CD14-positive monocyte (primary cell): ENCODE data around the gene ACKR4. TPM values are rescaled to one million over a fixed set of nuclear protein-coding genes. Genes with fewer than 3 reads are reported as not detected.

Source experiments
- DNase-seq, 3 donors: peaks; one replicate each; pipeline ENCODE4 v3.0.0-alpha.2; 2011 to 2022
- H2AFZ ChIP-seq: 2 replicates; pipeline ENCODE4 v1.6.0; 2012; ENCODE audit warnings: mild to moderate bottlenecking, low read depth, low read length, inconsistent platforms; ENCODE audit not compliant: insufficient read depth, poor library complexity, severe bottlenecking
- H3K27ac ChIP-seq, 2 donors: 1 replicate in 1 of 2; 2 replicates in 1 of 2; pipeline ENCODE4 v1.5.1; 2012 to 2013; ENCODE audit warnings: low read length in 2 of 2, control low read depth in 1 of 2, inconsistent platforms in 1 of 2, low read depth in 1 of 2, mild to moderate bottlenecking in 1 of 2
- H3K27me3 ChIP-seq, 2 donors: one replicate each; pipeline versions ENCODE4 v1.6.0 to v1.6.1; 2011 to 2013; ENCODE audit warnings: low read length in 2 of 2; ENCODE audit not compliant: control insufficient read depth in 2 of 2, insufficient read depth in 2 of 2
- H3K36me3 ChIP-seq, 2 donors: replicated peaks in 1 of 2; 1 replicate in 1 of 2; 2 replicates in 1 of 2; pipeline versions ENCODE4 v1.5.1 to v1.6.1; 2012 to 2013; ENCODE audit warnings: low read length in 2 of 2, control low read depth in 1 of 2, inconsistent platforms in 1 of 2, mild to moderate bottlenecking in 1 of 2; ENCODE audit not compliant: insufficient read depth in 2 of 2, control insufficient read depth in 1 of 2
- H3K4me1 ChIP-seq, 2 donors: 1 replicate in 1 of 2; 2 replicates in 1 of 2; pipeline versions ENCODE4 v1.5.1 to v1.6.1; 2012 to 2013; ENCODE audit warnings: low read length in 2 of 2, control low read depth in 1 of 2, inconsistent platforms in 1 of 2, mild to moderate bottlenecking in 1 of 2, moderate library complexity in 1 of 2; ENCODE audit not compliant: insufficient read depth in 2 of 2, control insufficient read depth in 1 of 2
- H3K4me2 ChIP-seq: replicated peaks from 2 replicates; pipeline ENCODE3; 2012; ENCODE audit warnings: low read length, moderate library complexity, mild to moderate bottlenecking; ENCODE audit not compliant: poor library complexity, severe bottlenecking; ENCODE audit errors: extremely low read depth
- H3K4me3 ChIP-seq, 3 experiments: fragments of 200-600 bp in 1 of 3; sonication (generic) in 1 of 3; replicated peaks in 1 of 3; 1 replicate in 2 of 3; 2 replicates in 1 of 3; pipeline ENCODE4 v1.5.1; 2011 to 2013; ENCODE audit warnings: low read length in 3 of 3, mild to moderate bottlenecking in 3 of 3, control low read depth in 2 of 3, low read depth in 2 of 3, inconsistent platforms in 1 of 3, moderate library complexity in 1 of 3
- H3K79me2 ChIP-seq: 2 replicates; pipeline ENCODE4 v1.6.0; 2012; ENCODE audit warnings: mild to moderate bottlenecking, control low read depth, inconsistent platforms, low read length, moderate library complexity; ENCODE audit not compliant: insufficient read depth
- H3K9ac ChIP-seq: 2 replicates; pipeline ENCODE4 v1.6.0; 2017; ENCODE audit warnings: low read length, mild to moderate bottlenecking; ENCODE audit not compliant: insufficient read depth, poor library complexity, severe bottlenecking
- H3K9me3 ChIP-seq, 2 donors: replicated peaks in 1 of 2; 1 replicate in 1 of 2; 2 replicates in 1 of 2; pipeline versions ENCODE4 v1.5.1 to v1.6.1; 2012 to 2013; ENCODE audit warnings: low read length in 2 of 2, control low read depth in 1 of 2; ENCODE audit not compliant: control insufficient read depth in 1 of 2, insufficient read depth in 1 of 2
- H4K20me1 ChIP-seq: 2 replicates; pipeline ENCODE4 v1.6.0; 2012; ENCODE audit warnings: mild to moderate bottlenecking, low read length, control low read depth, moderate library complexity; ENCODE audit not compliant: insufficient read depth
- H3K27ac Mint-ChIP-seq, 7 donors: one replicate each; pipeline ENCODE4 v1.8.0; 2020; ENCODE audit warnings: mild to moderate bottlenecking in 7 of 7, mixed read lengths in 7 of 7, moderate library complexity in 6 of 7, inconsistent platforms in 2 of 7
- H3K27me3 Mint-ChIP-seq, 3 donors: one replicate each; pipeline ENCODE4 v1.8.0; 2021 to 2022; ENCODE audit warnings: low read depth in 3 of 3, mild to moderate bottlenecking in 3 of 3, mixed read lengths in 3 of 3, moderate library complexity in 3 of 3, inconsistent platforms in 1 of 3
- H3K36me3 Mint-ChIP-seq, 2 donors: one replicate each; pipeline ENCODE4 v1.8.0; 2020; ENCODE audit warnings: mixed read lengths in 2 of 2, inconsistent platforms in 1 of 2, mild to moderate bottlenecking in 1 of 2
- H3K4me1 Mint-ChIP-seq: one replicate; pipeline ENCODE4 v1.8.0; 2020; ENCODE audit warnings: mild to moderate bottlenecking, mixed read lengths
- H3K4me3 Mint-ChIP-seq, 2 donors: one replicate each; pipeline ENCODE4 v1.8.0; 2020; ENCODE audit warnings: mild to moderate bottlenecking in 2 of 2, mixed read lengths in 2 of 2, moderate library complexity in 1 of 2
- H3K9me3 Mint-ChIP-seq, 7 donors: one replicate each; pipeline ENCODE4 v1.8.0; 2020 to 2022; ENCODE audit warnings: mixed read lengths in 7 of 7, mild to moderate bottlenecking in 6 of 7, moderate library complexity in 6 of 7, inconsistent platforms in 2 of 7
- WGBS: methylation state at CpG from one replicate; pipeline ENCODE4 v1.1.5; 2013; ENCODE audit warnings: missing lambda C conversion rate; ENCODE audit not compliant: insufficient coverage; 5-methylcytosine and 5-hydroxymethylcytosine counted together
- intact Hi-C, 2 donors: fragments of 100-400 bp; cut with micrococcal nuclease; formaldehyde crosslinking; loops; one replicate each; pipeline versions ENCODE4 v1.15.0 to v1.15.1; 2023
- polyA plus RNA-seq, 3 donors: library from polyadenylated mRNA; depleted of rRNA in 1 of 3; unstranded in 2 of 3; stranded (reverse) in 1 of 3; fragments of 300-500 nt in 2 of 3; fragments of >200 nt in 1 of 3; fragmentation: Illumina TruSeq in 2 of 3; gene quantifications; 1 replicate in 2 of 3; 2 replicates in 1 of 3; pipeline ENCODE4 v1.2.3, GENCODE V29; 2012 to 2021
- TF ChIP-seq, protein P1 (sequence below): fragments of 200-600 bp; IDR thresholded peaks from one replicate; pipeline ENCODE4 v1.8.0; 2022; ENCODE audit warnings: antibody characterized with exemption, mild to moderate bottlenecking

Gene ACKR4
- polyA plus RNA-seq, 3 donors = 0.09 TPM; not detected in 2

DNA sequence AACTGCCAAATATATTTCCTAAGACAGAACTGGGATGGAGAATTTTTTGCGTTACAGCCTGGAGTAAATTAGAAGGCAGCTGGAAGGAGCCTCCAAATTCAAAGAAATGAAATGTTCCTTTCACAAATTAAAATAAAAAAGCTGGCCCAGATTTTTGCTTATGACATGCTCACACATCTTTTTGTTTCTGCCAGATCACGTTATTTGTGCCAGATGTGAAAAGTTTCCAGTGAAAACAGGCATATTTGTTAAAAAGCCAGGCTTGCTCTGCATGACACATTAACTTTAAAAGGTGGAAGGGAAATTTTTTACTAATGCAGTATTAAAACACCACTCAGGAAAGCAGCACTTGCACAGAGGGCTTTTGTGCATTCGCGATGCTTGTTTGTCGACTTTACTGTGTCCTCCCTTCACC is 23.3 kb upstream of the ACKR4 start:
- no peaks in the 10 kb centered on the region for H3K9me3 ChIP-seq
- H3K4me1 ChIP-seq = no peaks in the 10 kb centered on the region
- H3K27ac ChIP-seq = no peak overlapping the region
- WGBS = no CpG with 5 or more reads among the region's 5 CpGs
- Mint-ChIP-seq H3K27ac (no peak overlapping the region), H3K4me1 (no peaks in the 10 kb centered on the region), H3K27me3 (no peaks in the 10 kb centered on the region), H3K4me3 (no peak overlapping the region), H3K36me3 (peaks cover 28 to 31% of the 10 kb centered on the region in 2 donors), H3K9me3 (no peaks in the 10 kb centered on the region)
- no peak overlapping the region for H3K4me2 ChIP-seq
- no peaks in the 10 kb centered on the region for H4K20me1 ChIP-seq
- no peak overlapping the region for H3K9ac ChIP-seq
- no peak overlapping the region for H3K4me3 ChIP-seq
- H3K36me3 ChIP-seq = peaks cover 3 to 29% of the 10 kb centered on the region in 2 donors
- intact Hi-C loops = no loop called here
- no peak for DNase-seq
- no peaks in the 10 kb centered on the region for H3K27me3 ChIP-seq
- TF ChIP-seq, protein P1, sequence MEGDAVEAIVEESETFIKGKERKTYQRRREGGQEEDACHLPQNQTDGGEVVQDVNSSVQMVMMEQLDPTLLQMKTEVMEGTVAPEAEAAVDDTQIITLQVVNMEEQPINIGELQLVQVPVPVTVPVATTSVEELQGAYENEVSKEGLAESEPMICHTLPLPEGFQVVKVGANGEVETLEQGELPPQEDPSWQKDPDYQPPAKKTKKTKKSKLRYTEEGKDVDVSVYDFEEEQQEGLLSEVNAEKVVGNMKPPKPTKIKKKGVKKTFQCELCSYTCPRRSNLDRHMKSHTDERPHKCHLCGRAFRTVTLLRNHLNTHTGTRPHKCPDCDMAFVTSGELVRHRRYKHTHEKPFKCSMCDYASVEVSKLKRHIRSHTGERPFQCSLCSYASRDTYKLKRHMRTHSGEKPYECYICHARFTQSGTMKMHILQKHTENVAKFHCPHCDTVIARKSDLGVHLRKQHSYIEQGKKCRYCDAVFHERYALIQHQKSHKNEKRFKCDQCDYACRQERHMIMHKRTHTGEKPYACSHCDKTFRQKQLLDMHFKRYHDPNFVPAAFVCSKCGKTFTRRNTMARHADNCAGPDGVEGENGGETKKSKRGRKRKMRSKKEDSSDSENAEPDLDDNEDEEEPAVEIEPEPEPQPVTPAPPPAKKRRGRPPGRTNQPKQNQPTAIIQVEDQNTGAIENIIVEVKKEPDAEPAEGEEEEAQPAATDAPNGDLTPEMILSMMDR = no peak
- H2AFZ ChIP-seq = no peak overlapping the region
- H3K79me2 ChIP-seq = no peaks in the 10 kb centered on the region

DNA sequence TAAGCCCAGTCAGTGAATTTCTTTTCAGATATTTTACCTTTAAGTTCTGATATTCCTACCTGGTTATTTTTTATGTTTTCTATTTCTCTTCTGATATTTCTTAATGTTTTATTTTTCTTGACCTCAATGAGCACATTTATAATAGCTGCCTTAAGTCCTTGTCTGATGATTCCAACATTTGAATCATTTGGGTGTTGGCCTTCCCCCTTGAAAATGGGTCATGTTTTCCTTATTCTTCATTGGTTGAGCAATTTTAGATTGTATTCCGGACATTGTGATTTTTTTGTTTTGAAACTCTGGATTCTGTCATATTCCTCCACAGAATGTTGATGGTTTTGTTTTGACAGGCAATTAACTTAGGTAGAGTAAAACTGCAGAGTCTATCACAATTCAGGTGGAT is 9.7 kb upstream of the ACKR4 start:
- H4K20me1 ChIP-seq = no peaks in the 10 kb centered on the region
- no peak overlapping the region for H3K27ac ChIP-seq
- no peak overlapping the region for H3K9ac ChIP-seq
- H2AFZ ChIP-seq = no peak overlapping the region
- WGBS = no CpG with 5 or more reads among the region's 1 CpG
- TF ChIP-seq, protein P1 = no peak
- H3K36me3 ChIP-seq = no peaks in the 10 kb centered on the region
- H3K27me3 ChIP-seq = no peaks in the 10 kb centered on the region
- intact Hi-C loops = no loop called here
- H3K4me2 ChIP-seq = no peak overlapping the region
- Mint-ChIP-seq H3K4me1 (no peaks in the 10 kb centered on the region), H3K9me3 (peaks cover 0 to 7% (median 2%) of the 10 kb centered on the region in 7 donors), H3K27ac (no peak overlapping the region), H3K36me3 (peaks cover 2 to 8% of the 10 kb centered on the region in 2 donors), H3K27me3 (no peaks in the 10 kb centered on the region), H3K4me3 (no peak overlapping the region)
- DNase-seq = no peak
- H3K9me3 ChIP-seq = no peaks in the 10 kb centered on the region
- no peak overlapping the region for H3K4me3 ChIP-seq
- no peaks in the 10 kb centered on the region for H3K79me2 ChIP-seq
- no peaks in the 10 kb centered on the region for H3K4me1 ChIP-seq
